HEK293 (cell line): Measurements from ENCODE around the gene RNF133.
"Not testable (repeated sequence)": the region's sequence is repeated elsewhere in the genome, so short reads cannot be mapped to it uniquely, and the experiment has no call there.

Experiments
- CTCF ChIA-PET: fragments of 350-600 bp; formaldehyde crosslinking; extraction: SDS; loops from one replicate; lab custom pipeline; 2021; ENCODE audit warnings: antibody characterized with exemption; lab: Yijun Ruan, JAX
- POLR2A ChIA-PET: fragments of 300-600 bp; formaldehyde crosslinking; extraction: SDS; loops from one replicate; lab custom pipeline; 2020; ENCODE audit warnings: antibody characterized with exemption, inconsistent platforms; lab: Yijun Ruan, JAX
- H3K27ac ChIP-seq: fragments of 200-500 bp; sonication (Bioruptor generic); 2 replicates; pipeline ENCODE4 v1.5.1; 2014; ENCODE audit warnings: low read depth, low read length, control low read depth, inconsistent platforms; ENCODE audit errors: extremely low read depth
- H3K36me3 ChIP-seq, 2 experiments: fragments of 200-500 bp in 1 of 2; sonication (Bioruptor generic) in 1 of 2; 1 replicate in 1 of 2; 2 replicates in 1 of 2; pipeline ENCODE4 v1.5.1; 2014 to 2017; ENCODE audit warnings: inconsistent platforms in 2 of 2, low read length in 2 of 2; ENCODE audit not compliant: control insufficient read depth in 2 of 2, insufficient read depth in 1 of 2
- H3K4me1 ChIP-seq: fragments of 200-500 bp; sonication (Bioruptor generic); 2 replicates; pipeline ENCODE4 v1.5.1; 2014; ENCODE audit warnings: mild to moderate bottlenecking, low read length, inconsistent platforms; ENCODE audit not compliant: control insufficient read depth, insufficient read depth
- H3K4me3 ChIP-seq: 2 replicates; pipeline ENCODE4 v1.5.1; 2011; ENCODE audit warnings: low read depth, mild to moderate bottlenecking, control low read depth, low read length, moderate library complexity
- H3K9me3 ChIP-seq: fragments of 200-500 bp; sonication (Bioruptor generic); 2 replicates; pipeline ENCODE4 v1.5.1; 2014; ENCODE audit warnings: low read depth, low read length, inconsistent platforms; ENCODE audit not compliant: control insufficient read depth, insufficient read depth
- HOXD13 ChIP-seq: sonication (generic); formaldehyde crosslinking; IDR thresholded peaks from 2 replicates; pipeline ENCODE4 v1.8.0; 2022; ENCODE audit warnings: missing genetic modification reagents, borderline replicate concordance
- MEIS1 ChIP-seq: sonication (generic); formaldehyde crosslinking; IDR thresholded peaks from 2 replicates; pipeline ENCODE4 v1.8.1; 2022; ENCODE audit warnings: missing genetic modification reagents, mild to moderate bottlenecking, borderline replicate concordance
- PRDM2 ChIP-seq: fragments of 450-650 bp; formaldehyde crosslinking; IDR thresholded peaks from 2 replicates; pipeline ENCODE4 v1.5.1; 2016; ENCODE audit warnings: missing biosample characterization, missing genetic modification characterization, borderline replicate concordance
- SCRT2 ChIP-seq: fragments of 450-650 bp; formaldehyde crosslinking; IDR thresholded peaks from 2 replicates; pipeline ENCODE4 v1.5.1; 2016; ENCODE audit warnings: missing biosample characterization, missing genetic modification characterization
- SETDB1 ChIP-seq: IDR thresholded peaks from one replicate; pipeline ENCODE4 v1.6.1; 2017; ENCODE audit warnings: mild to moderate bottlenecking, low read length, moderate library complexity, mixed read lengths; ENCODE audit not compliant: insufficient read length
- SP2 ChIP-seq: fragments of 450-650 bp; formaldehyde crosslinking; IDR thresholded peaks from 2 replicates; pipeline ENCODE4 v1.5.1; 2016; ENCODE audit warnings: missing biosample characterization, missing genetic modification characterization
- YY2 ChIP-seq: fragments of 450-650 bp; formaldehyde crosslinking; IDR thresholded peaks from 2 replicates; pipeline ENCODE4 v1.5.1; 2016; ENCODE audit warnings: missing biosample characterization, missing genetic modification characterization
- ZBTB11 ChIP-seq: fragments of 450-650 bp; formaldehyde crosslinking; conservative IDR thresholded peaks from 2 replicates; pipeline ENCODE4 v1.5.1; 2016; ENCODE audit warnings: low read depth, missing biosample characterization, missing genetic modification characterization
- ZBTB8A ChIP-seq: fragments of 450-650 bp; formaldehyde crosslinking; IDR thresholded peaks from 2 replicates; pipeline ENCODE4 v1.5.1; 2016; ENCODE audit warnings: missing biosample characterization, missing genetic modification characterization
- ZFHX2 ChIP-seq: fragments of 450-650 bp; formaldehyde crosslinking; conservative IDR thresholded peaks from 2 replicates; pipeline ENCODE4 v1.5.1; 2016; ENCODE audit warnings: missing biosample characterization, missing genetic modification characterization
- ZIC2 ChIP-seq: fragments of 450-650 bp; formaldehyde crosslinking; IDR thresholded peaks from 2 replicates; pipeline ENCODE4 v1.5.1; 2016; ENCODE audit warnings: missing biosample characterization, missing genetic modification characterization
- ZNF112 ChIP-seq: fragments of 450-650 bp; formaldehyde crosslinking; IDR thresholded peaks from 2 replicates; pipeline ENCODE4 v1.5.0; 2017; ENCODE audit warnings: missing biosample characterization, missing genetic modification characterization
- ZNF169 ChIP-seq: fragments of 450-650 bp; formaldehyde crosslinking; IDR thresholded peaks from 2 replicates; pipeline ENCODE4 v1.5.1; 2016; ENCODE audit warnings: missing biosample characterization, missing genetic modification characterization
- ZNF2 ChIP-seq: fragments of 450-650 bp; formaldehyde crosslinking; IDR thresholded peaks from 2 replicates; pipeline ENCODE4 v1.5.1; 2016; ENCODE audit warnings: missing biosample characterization, missing genetic modification characterization
- ZNF585B ChIP-seq: fragments of 450-650 bp; formaldehyde crosslinking; IDR thresholded peaks from 2 replicates; pipeline ENCODE4 v1.5.1; 2016; ENCODE audit warnings: missing biosample characterization, missing genetic modification characterization
- ZNF654 ChIP-seq: fragments of 450-650 bp; formaldehyde crosslinking; IDR thresholded peaks from 2 replicates; pipeline ENCODE4 v1.5.1; 2016; ENCODE audit warnings: low read depth, missing biosample characterization, missing genetic modification characterization
- ZNF670 ChIP-seq: fragments of 450-650 bp; formaldehyde crosslinking; IDR thresholded peaks from 2 replicates; pipeline ENCODE4 v1.5.1; 2016; ENCODE audit warnings: missing biosample characterization, missing genetic modification characterization, low read depth
- ZNF747 ChIP-seq: fragments of 450-650 bp; formaldehyde crosslinking; IDR thresholded peaks from 2 replicates; pipeline ENCODE4 v1.5.1; 2016; ENCODE audit warnings: missing biosample characterization, missing genetic modification characterization
- ZNF792 ChIP-seq: fragments of 450-650 bp; formaldehyde crosslinking; IDR thresholded peaks from 2 replicates; pipeline ENCODE4 v1.5.1; 2016; ENCODE audit warnings: missing biosample characterization, missing genetic modification characterization
- TF ChIP-seq, protein P1 (sequence below): fragments of 450-650 bp; formaldehyde crosslinking; IDR thresholded peaks from 2 replicates; pipeline ENCODE4 v1.5.1; 2016; ENCODE audit warnings: missing biosample characterization, missing genetic modification characterization

Gene RNF133

DNA sequence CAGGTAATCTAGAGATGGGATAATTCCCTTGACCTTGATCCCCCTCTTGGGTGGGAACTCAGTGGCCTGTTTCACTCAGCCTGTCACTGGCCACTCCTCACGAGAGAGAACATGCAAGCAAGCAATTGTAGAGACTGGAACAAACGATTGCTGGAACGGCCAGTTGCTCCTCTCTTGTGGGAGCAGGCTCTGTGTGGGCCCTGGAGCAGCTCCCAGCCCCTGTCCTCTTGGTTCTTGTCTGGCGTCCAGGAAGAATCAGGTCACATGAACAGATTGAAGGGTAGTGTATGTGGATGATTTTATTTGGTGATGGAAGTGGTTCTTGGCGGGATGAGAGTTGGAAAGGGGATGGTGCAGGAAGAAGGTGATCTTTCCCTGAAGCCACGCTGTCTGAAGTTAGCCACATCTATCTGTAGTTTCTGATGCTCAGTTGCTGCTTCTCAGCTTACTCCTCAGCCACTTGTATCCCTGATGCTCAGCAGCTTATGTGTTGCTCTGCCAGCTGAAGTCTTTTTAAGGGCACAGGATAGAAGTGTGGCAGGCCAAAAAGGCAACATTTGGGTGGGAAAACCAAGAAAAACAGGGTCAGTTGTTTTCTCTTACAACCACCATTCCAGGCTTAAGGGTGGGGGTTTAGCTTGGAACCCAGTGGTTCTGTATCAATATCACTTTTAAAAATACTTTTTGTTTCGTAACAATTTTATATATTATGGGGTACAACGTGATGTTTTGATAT lies 15.9 kb downstream of the RNF133 start:
- no peaks in the 10 kb centered on the region for H3K36me3 ChIP-seq
- H3K27ac ChIP-seq = no peak overlapping the region
- no peak overlapping the region for H3K4me3 ChIP-seq
- POLR2A ChIA-PET = no interaction called here
- H3K4me1 ChIP-seq = no peaks in the 10 kb centered on the region
- H3K9me3 ChIP-seq = no peaks in the 10 kb centered on the region
- CTCF ChIA-PET = interaction anchor here (0.7 kb wide), 1 partner anchor 588 kb away, joined by 3 read pairs; no protein-coding TSS in a partner anchor
- TF ChIP-seq ZFHX2 (tag by site-specific recombination) = no peak
- no peak for TF ChIP-seq ZNF654 (tag by site-specific recombination)
- no peak for TF ChIP-seq ZBTB11 (tag by site-specific recombination)
- TF ChIP-seq SCRT2 (tag by site-specific recombination) = no peak
- TF ChIP-seq, all 188 proteins: peak for 0

GRCh38 chr7:122681186-122681585 lies 17.7 kb downstream of the RNF133 start:
- H3K9me3 ChIP-seq, POLR2A ChIA-PET, H3K4me1 ChIP-seq, H3K27ac ChIP-seq, H3K36me3 ChIP-seq, H3K4me3 ChIP-seq: not testable (repeated sequence)
- CTCF ChIA-PET = interaction anchor here (0.7 kb wide), 1 partner anchor 10 kb away, joined by 3 read pairs; no protein-coding TSS in a partner anchor

DNA sequence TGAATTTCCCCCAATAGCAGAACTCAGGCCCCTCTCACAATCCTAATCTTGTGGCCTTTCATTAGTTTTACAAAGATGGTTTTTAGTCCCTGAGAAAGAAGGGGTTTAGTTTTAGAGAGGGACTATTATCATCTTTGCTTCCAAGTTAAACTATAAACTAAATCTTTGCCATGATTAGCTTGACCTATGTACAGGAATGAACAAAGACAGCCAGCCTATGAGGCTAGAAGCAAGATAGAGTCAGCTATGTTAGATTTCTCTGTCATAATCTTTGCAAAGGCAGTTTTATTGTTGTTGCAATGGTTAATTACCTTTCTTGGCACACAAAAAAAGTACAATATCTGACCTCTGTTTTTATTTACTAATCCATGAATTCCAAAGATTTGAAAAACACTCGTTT lies 19.1 kb downstream of the RNF133 start:
- CTCF ChIA-PET = interaction anchor here (0.6 kb wide), 1 partner anchor 15 kb away, joined by 3 read pairs; no protein-coding TSS in a partner anchor

More for the DNA sequence above, 19.1 kb downstream of the RNF133 start:
- TF ChIP-seq SP2 (tag by site-specific recombination) = no peak
- TF ChIP-seq, protein P1, sequence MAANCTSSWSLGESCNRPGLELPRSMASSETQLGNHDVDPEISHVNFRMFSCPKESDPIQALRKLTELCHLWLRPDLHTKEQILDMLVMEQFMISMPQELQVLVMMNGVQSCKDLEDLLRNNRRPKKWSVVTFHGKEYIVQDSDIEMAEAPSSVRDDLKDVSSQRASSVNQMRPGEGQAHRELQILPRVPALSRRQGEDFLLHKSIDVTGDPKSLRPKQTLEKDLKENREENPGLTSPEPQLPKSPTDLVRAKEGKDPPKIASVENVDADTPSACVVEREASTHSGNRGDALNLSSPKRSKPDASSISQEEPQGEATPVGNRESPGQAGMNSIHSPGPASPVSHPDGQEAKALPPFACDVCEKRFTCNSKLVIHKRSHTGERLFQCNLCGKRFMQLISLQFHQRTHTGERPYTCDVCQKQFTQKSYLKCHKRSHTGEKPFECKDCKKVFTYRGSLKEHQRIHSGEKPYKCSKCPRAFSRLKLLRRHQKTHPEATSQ = no peak
- TF ChIP-seq ZNF670 (tag by site-specific recombination) = no peak
- no peak for TF ChIP-seq ZNF792 (tag by site-specific recombination)
- no peak for TF ChIP-seq YY2 (tag by site-specific recombination)
- no peak for TF ChIP-seq ZNF585B (tag by site-specific recombination)
- TF ChIP-seq ZNF2 (tag by site-specific recombination) = no peak
- TF ChIP-seq ZNF747 (tag by site-specific recombination) = no peak
- no peak for TF ChIP-seq ZIC2 (tag by site-specific recombination)
- no peak for TF ChIP-seq HOXD13
- TF ChIP-seq ZBTB8A (tag by site-specific recombination) = no peak
- TF ChIP-seq MEIS1 (CRISPR knock-in tag) = no peak
- no peak for TF ChIP-seq PRDM2 (tag by site-specific recombination)
- TF ChIP-seq ZNF169 (tag by site-specific recombination) = no peak
- no peak for TF ChIP-seq SETDB1
- TF ChIP-seq ZNF112 (tag by site-specific recombination) = no peak
- POLR2A ChIA-PET = no interaction called here
- Histone ChIP-seq H3K9me3 (no peaks in the 10 kb centered on the region), H3K36me3 (no peaks in the 10 kb centered on the region), H3K4me3 (no peak overlapping the region), H3K27ac (no peak overlapping the region), H3K4me1 (no peaks in the 10 kb centered on the region)
